HEK293T (cell line): ENCODE data around the gene CDK14.

Experiments used
- CTCF ChIA-PET: fragments of 350-600 bp; formaldehyde crosslinking; extraction: SDS; loops from one replicate; lab custom pipeline; 2021; ENCODE audit warnings: antibody characterized with exemption, inconsistent platforms; lab: Yijun Ruan, JAX
- POLR2A ChIA-PET: fragments of 350-600 bp; formaldehyde crosslinking; extraction: SDS; loops from one replicate; lab custom pipeline; 2020; ENCODE audit warnings: antibody characterized with exemption, inconsistent platforms; lab: Yijun Ruan, JAX
- DNase-seq: peaks from one replicate; pipeline ENCODE4 v3.0.0; 2012; ENCODE audit warnings: mixed read lengths; ENCODE audit errors: extremely low spot score
- ARNT ChIP-seq: fragments of 450-650 bp; IDR thresholded peaks from 2 replicates; pipeline ENCODE4 v1.6.1; 2017; ENCODE audit warnings: mild to moderate bottlenecking
- BHLHE40 ChIP-seq: fragments of 450-650 bp; IDR thresholded peaks from 2 replicates; pipeline ENCODE4 v1.6.1; 2016; ENCODE audit warnings: mild to moderate bottlenecking, moderate library complexity, borderline replicate concordance
- CTBP1 ChIP-seq: fragments of 450-650 bp; IDR thresholded peaks from 2 replicates; pipeline ENCODE4 v1.6.1; 2016; ENCODE audit warnings: borderline replicate concordance
- ELF4 ChIP-seq: fragments of 450-650 bp; IDR thresholded peaks from 2 replicates; pipeline ENCODE4 v1.6.1; 2017; ENCODE audit warnings: antibody characterized with exemption
- FOXA1 ChIP-seq: fragments of 450-650 bp; IDR thresholded peaks from 2 replicates; pipeline ENCODE4 v1.6.1; 2016; ENCODE audit warnings: mild to moderate bottlenecking
- FOXK2 ChIP-seq: fragments of 450-650 bp; IDR thresholded peaks from 2 replicates; pipeline ENCODE4 v1.6.1; 2016; ENCODE audit warnings: mild to moderate bottlenecking
- FOXM1 ChIP-seq: fragments of 450-650 bp; IDR thresholded peaks from 2 replicates; pipeline ENCODE4 v1.6.1; 2017; ENCODE audit warnings: mild to moderate bottlenecking, borderline replicate concordance
- HDGF ChIP-seq: fragments of 450-650 bp; IDR thresholded peaks from 2 replicates; pipeline ENCODE4 v1.6.1; 2017; ENCODE audit warnings: antibody characterized with exemption, borderline replicate concordance
- L3MBTL2 ChIP-seq: fragments of 450-650 bp; conservative IDR thresholded peaks from 2 replicates; pipeline ENCODE4 v1.6.1; 2016; ENCODE audit warnings: mild to moderate bottlenecking
- LEF1 ChIP-seq: fragments of 450-650 bp; IDR thresholded peaks from 2 replicates; pipeline ENCODE4 v1.6.1; 2017; ENCODE audit warnings: mild to moderate bottlenecking, borderline replicate concordance
- NFRKB ChIP-seq: fragments of 450-650 bp; IDR thresholded peaks from 2 replicates; pipeline ENCODE4 v1.6.1; 2016; ENCODE audit warnings: mild to moderate bottlenecking, moderate library complexity
- SP1 ChIP-seq: fragments of 450-650 bp; IDR thresholded peaks from 2 replicates; pipeline ENCODE4 v1.6.1; 2017
- SUZ12 ChIP-seq: fragments of 450-650 bp; IDR thresholded peaks from 2 replicates; pipeline ENCODE4 v1.6.1; 2016; ENCODE audit warnings: mild to moderate bottlenecking
- TARDBP ChIP-seq: fragments of 450-650 bp; IDR thresholded peaks from 2 replicates; pipeline ENCODE4 v1.6.1; 2016
- ZNF384 ChIP-seq: fragments of 450-650 bp; IDR thresholded peaks from 2 replicates; pipeline ENCODE4 v1.6.1; 2016
- TF ChIP-seq, protein P1 (sequence below): fragments of 450-650 bp; IDR thresholded peaks from 2 replicates; pipeline ENCODE4 v1.6.1; 2016

Gene CDK14

GRCh38 chr7:90758933-90759562, 162.9 kb downstream of the CDK14 start:
- ChIA-PET CTCF (interaction anchor here (0.5 to 1.4 kb wide), 2 partner anchors 9 to 276 kb away, joined by 3 to 4 read pairs; no protein-coding TSS in a partner anchor), POLR2A (no interaction called here)
- no peak for DNase-seq
- TF ChIP-seq FOXK2 (no peak), ARNT (no peak), SP1 (no peak), HDGF (no peak), FOXA1 (no peak), BHLHE40 (no peak), TARDBP (no peak), ZNF384 (no peak), LEF1 (no peak), ELF4 (no peak), CTBP1 (no peak), NFRKB (no peak)

- no peak for DNase-seq
- ChIA-PET POLR2A (no interaction called here), CTCF (interaction anchor here (0.5 to 1.4 kb wide), 2 partner anchors 10 to 275 kb away, joined by 3 to 4 read pairs; no protein-coding TSS in a partner anchor)
- TF ChIP-seq ARNT (no peak), FOXK2 (no peak)
Measured at GRCh38 chr7:90759710-90760109, 163.6 kb downstream of the CDK14 start.

DNA sequence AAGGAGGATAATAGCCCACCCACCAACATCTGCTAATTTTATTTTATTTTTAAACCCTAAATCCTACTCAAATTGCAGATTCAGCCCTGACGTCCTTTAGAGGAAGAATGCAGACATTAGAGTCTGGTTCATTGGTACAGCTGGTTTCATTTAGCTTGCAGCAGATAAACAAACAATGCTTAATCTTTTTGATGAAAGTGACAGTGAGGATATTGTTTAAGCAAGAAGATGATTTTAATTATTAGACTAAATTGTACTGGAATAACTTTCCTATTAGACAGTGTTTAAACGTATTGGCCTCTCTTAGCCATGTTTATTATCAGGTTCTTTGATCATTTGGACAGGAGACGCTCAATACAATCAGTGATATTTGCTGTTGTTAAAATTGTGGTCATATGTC, 164.8 kb downstream of the CDK14 start:
- no peak for DNase-seq
- TF ChIP-seq TARDBP (no peak), L3MBTL2 (no peak), ELF4 (no peak), HDGF (no peak), FOXA1 (no peak), FOXM1 (no peak), FOXK2 (no peak), CTBP1 (no peak), ZNF384 (no peak), SP1 (no peak), ARNT (no peak), NFRKB (no peak)
- TF ChIP-seq, protein P1, sequence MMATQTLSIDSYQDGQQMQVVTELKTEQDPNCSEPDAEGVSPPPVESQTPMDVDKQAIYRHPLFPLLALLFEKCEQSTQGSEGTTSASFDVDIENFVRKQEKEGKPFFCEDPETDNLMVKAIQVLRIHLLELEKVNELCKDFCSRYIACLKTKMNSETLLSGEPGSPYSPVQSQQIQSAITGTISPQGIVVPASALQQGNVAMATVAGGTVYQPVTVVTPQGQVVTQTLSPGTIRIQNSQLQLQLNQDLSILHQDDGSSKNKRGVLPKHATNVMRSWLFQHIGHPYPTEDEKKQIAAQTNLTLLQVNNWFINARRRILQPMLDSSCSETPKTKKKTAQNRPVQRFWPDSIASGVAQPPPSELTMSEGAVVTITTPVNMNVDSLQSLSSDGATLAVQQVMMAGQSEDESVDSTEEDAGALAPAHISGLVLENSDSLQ: no peak
- ChIA-PET CTCF (no interaction called here), POLR2A (no interaction called here)

DNA sequence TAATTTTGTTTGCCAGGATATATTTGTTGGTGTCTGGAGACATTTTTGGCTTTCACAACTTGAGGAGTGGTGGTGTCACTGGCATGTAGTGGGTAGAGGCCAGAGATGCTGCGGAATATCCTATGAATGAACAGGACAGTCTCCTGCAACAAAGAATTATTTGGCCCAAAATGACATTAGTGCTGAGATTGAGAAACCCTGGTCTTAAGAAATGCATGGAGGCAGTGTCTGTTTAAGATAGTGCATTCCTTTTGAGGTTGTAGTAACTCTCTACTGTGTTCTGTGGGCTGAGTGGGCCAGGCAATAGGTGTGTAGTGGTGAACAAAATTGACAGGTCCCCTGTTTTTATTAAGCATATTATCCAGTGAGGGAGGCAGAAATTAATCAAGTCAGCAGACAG, 165.5 kb downstream of the CDK14 start:
- no peak for TF ChIP-seq TARDBP
- no peak for TF ChIP-seq FOXK2
- TF ChIP-seq, protein P1: no peak
- TF ChIP-seq SP1: no peak
- no peak for TF ChIP-seq CTBP1
- TF ChIP-seq SUZ12: no peak
- TF ChIP-seq ARNT: no peak
- TF ChIP-seq BHLHE40: no peak
- no peak for TF ChIP-seq FOXA1
- no peak for TF ChIP-seq NFRKB
- no peak for TF ChIP-seq L3MBTL2
- no peak for TF ChIP-seq ELF4
- CTCF ChIA-PET: no interaction called here
- POLR2A ChIA-PET: no interaction called here
- DNase-seq: no peak

DNA sequence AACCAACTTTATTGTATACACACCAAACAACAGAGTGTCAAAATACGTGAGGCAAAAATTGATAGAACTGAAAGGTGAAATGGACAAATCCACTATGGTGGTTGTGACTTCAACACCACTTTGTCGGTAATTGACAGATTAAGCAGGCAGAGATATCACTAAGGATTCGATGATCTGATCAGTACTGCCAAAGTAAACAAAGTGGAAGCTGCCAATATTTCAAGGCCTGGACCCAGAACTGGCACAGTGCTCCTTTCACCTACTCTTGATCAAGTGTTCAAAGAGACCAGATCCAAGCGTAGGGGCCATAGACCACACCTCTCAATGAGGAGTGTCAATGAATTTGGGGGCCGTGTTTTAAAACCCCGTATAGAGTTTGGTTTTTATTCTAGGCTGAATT, 167.0 kb downstream of the CDK14 start:
- TF ChIP-seq HDGF (no peak), BHLHE40 (no peak), FOXA1 (no peak), TARDBP (no peak), SP1 (no peak)
- CTCF ChIA-PET: no interaction called here
- POLR2A ChIA-PET: no interaction called here
- DNase-seq: no peak

- no peak for TF ChIP-seq SP1
- TF ChIP-seq ARNT: no peak
- no peak for TF ChIP-seq L3MBTL2
- no peak for TF ChIP-seq CTBP1
- no peak for TF ChIP-seq HDGF
- POLR2A ChIA-PET: no interaction called here
- DNase-seq: no peak
- CTCF ChIA-PET: no interaction called here
Measured at GRCh38 chr7:90764848-90765570, 168.9 kb downstream of the CDK14 start.

GRCh38 chr7:90766814-90767564, 170.9 kb downstream of the CDK14 start:
- no peak for TF ChIP-seq ELF4
- no peak for TF ChIP-seq SUZ12
- TF ChIP-seq L3MBTL2: no peak
- no peak for TF ChIP-seq ZNF384
- no peak for TF ChIP-seq FOXK2
- POLR2A ChIA-PET: no interaction called here
- DNase-seq: no peak
- CTCF ChIA-PET: interaction anchor here (1.2 kb wide), 1 partner anchor 19 kb away, joined by 3 read pairs; no protein-coding TSS in a partner anchor
